PC-3 (cell line): Measurements from ENCODE around the gene FAR2.

Source experiments
- EZH2phosphoT487 ChIP-seq: fragments of 300-600 bp; sonication (generic); IDR thresholded peaks from 2 replicates; pipeline ENCODE4 v1.6.1; 2018; ENCODE audit warnings: mild to moderate bottlenecking, antibody characterized with exemption, low read length, borderline replicate concordance
- TF ChIP-seq, protein P1 (sequence below): fragments of 300-600 bp; sonication (generic); conservative IDR thresholded peaks from 2 replicates; pipeline ENCODE4 v1.5.1; 2017; ENCODE audit warnings: antibody characterized with exemption, low read depth, mild to moderate bottlenecking, low read length

DNA sequence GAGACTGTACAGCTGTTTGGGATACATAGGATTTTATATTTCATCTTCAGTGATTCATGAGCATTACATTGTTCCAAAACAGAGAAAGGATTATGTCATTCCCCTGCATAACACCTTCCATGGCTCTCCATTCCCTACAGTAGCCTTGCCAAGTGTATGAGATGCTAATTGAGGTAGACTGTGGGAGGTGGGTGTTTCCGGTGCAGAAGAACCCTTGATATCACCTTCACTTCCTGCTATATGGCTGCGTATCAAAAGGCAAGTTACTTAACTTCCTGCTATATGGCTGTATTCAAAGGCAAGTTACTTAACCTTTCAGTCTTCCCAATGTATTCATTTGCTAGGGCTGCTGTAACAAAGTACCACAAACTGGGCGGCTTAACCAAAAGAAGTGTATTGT, 11.2 kb downstream of the FAR2 start:
- TF ChIP-seq, protein P1, sequence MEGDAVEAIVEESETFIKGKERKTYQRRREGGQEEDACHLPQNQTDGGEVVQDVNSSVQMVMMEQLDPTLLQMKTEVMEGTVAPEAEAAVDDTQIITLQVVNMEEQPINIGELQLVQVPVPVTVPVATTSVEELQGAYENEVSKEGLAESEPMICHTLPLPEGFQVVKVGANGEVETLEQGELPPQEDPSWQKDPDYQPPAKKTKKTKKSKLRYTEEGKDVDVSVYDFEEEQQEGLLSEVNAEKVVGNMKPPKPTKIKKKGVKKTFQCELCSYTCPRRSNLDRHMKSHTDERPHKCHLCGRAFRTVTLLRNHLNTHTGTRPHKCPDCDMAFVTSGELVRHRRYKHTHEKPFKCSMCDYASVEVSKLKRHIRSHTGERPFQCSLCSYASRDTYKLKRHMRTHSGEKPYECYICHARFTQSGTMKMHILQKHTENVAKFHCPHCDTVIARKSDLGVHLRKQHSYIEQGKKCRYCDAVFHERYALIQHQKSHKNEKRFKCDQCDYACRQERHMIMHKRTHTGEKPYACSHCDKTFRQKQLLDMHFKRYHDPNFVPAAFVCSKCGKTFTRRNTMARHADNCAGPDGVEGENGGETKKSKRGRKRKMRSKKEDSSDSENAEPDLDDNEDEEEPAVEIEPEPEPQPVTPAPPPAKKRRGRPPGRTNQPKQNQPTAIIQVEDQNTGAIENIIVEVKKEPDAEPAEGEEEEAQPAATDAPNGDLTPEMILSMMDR, result no peak
- no peak for TF ChIP-seq EZH2phosphoT487
